ENCODE data around the gene TP53AIP1. TPM values are rescaled to one million over a fixed set of nuclear protein-coding genes. Genes with fewer than 3 reads are reported as not detected.

The TP53AIP1 gene
- total and polyA plus RNA-seq, 2 of the 8 experiments (the other 6 are each of a cell fraction or from before 2014, with no cell fraction given), result 0.03 TPM; not detected in 1

- FAIRE-seq (no peak), DNase-seq (ENCODE audit: low read depth in 1 of 2, low spot score in 2 of 2) (no peak)
- no peak for TF ChIP-seq CBX8 (IDR thresholded peaks at IDR 0.05; ENCODE audit: borderline replicate concordance, low read depth, low read length)
- no peak for TF ChIP-seq CHD2 (IDR thresholded peaks at IDR 0.05; ENCODE audit: low read length)
- no peak for TF ChIP-seq SP2 (IDR thresholded peaks at IDR 0.05; ENCODE audit: low read length)
- H3K9ac ChIP-seq (replicated peaks in 1 of 4; ENCODE audit: extremely low read depth in 1 of 4, low read depth in 3 of 4, low read length in 3 of 4), result no peak overlapping the region
- H4K91ac ChIP-seq (replicated peaks; ENCODE audit: insufficient read length, low read length), result no peak overlapping the region
- no peak overlapping the region for H3K4me2 ChIP-seq (ENCODE audit: insufficient read depth in 1 of 2, low read depth in 2 of 2, low read length in 2 of 2)
- H2BK120ac ChIP-seq (replicated peaks; ENCODE audit: low read depth, low read length), result no peak overlapping the region
- peaks cover under 1% of the 10 kb centered on the region; the same call in 1 of the 2 replicates for H3K23me2 ChIP-seq (ENCODE audit: low read depth, low read length)
- H4K5ac ChIP-seq (ENCODE audit: insufficient read length, low read depth, low read length), result no peak overlapping the region
- no peak overlapping the region for H2BK20ac ChIP-seq (ENCODE audit: low read length)
- H3K27me3 ChIP-seq (replicated peaks in 1 of 4; ENCODE audit: control insufficient read depth in 3 of 4, extremely low read depth in 1 of 4, insufficient read depth in 3 of 4, low read length in 3 of 4), result peaks cover 2 to 32% (median 23%) of the 10 kb centered on the region in 4 experiments
- WGBS, 2 experiments (ENCODE audit: extremely low coverage in 1 of 2, insufficient coverage in 1 of 2, insufficient read length in 1 of 2, insufficient replicate concordance in 2 of 2, low coverage in 1 of 2, low lambda C conversion rate in 2 of 2, missing lambda C conversion rate in 1 of 2), result 77% methylated on average over 7 of the region's 7 CpGs; no CpG with 5 or more reads in 1 of the 2 experiments
- H2BK15ac ChIP-seq (ENCODE audit: low read length), result no peak overlapping the region
- H2BK5ac ChIP-seq (ENCODE audit: low read depth, low read length), result no peak overlapping the region
- no peak overlapping the region for H2BK12ac ChIP-seq (ENCODE audit: low read depth, low read length)
- no peak overlapping the region for H2AFZ ChIP-seq (ENCODE audit: low read length)
- no peak overlapping the region for H3K27ac ChIP-seq (ENCODE audit: low read depth, low read length)
- H3K79me1 ChIP-seq (ENCODE audit: low read depth, low read length), result no peaks in the 10 kb centered on the region
- H4K8ac ChIP-seq (ENCODE audit: extremely low read depth, insufficient read depth, low read length), result no peak overlapping the region
- H3K4me1 ChIP-seq (replicated peaks in 1 of 4; ENCODE audit: control insufficient read depth in 3 of 4, insufficient read depth in 4 of 4, low read length in 3 of 4), result peaks cover 5 to 32% (median 12%) of the 10 kb centered on the region in 4 experiments
- no peak overlapping the region for H3K23ac ChIP-seq (ENCODE audit: insufficient read length)
- CTCF ChIA-PET (ENCODE audit: partially characterized antibody), result interaction anchor here (1.2 to 7.8 kb wide), 9 partner anchors 10 to 42 kb away, joined by 3 to 77 read pairs (median 6); no protein-coding TSS in a partner anchor
- H4K20me1 ChIP-seq (replicated peaks in 1 of 2; ENCODE audit: control insufficient read depth in 1 of 2, insufficient read depth in 2 of 2, low read length in 2 of 2), result no peaks in the 10 kb centered on the region
- no peak overlapping the region for H3K18ac ChIP-seq (ENCODE audit: extremely low read depth, low read length)
- no peaks in the 10 kb centered on the region for H3K79me2 ChIP-seq (ENCODE audit: control insufficient read depth in 1 of 2, insufficient read depth in 2 of 2, low read length in 2 of 2)
- no peak overlapping the region for H3K56ac ChIP-seq (replicated peaks; ENCODE audit: insufficient read length, low read depth, low read length)
- H3K4me3 ChIP-seq (ENCODE audit: extremely low read depth in 1 of 4, insufficient read depth in 2 of 4, low read depth in 3 of 4, low read length in 4 of 4), result no peak overlapping the region
- H3K14ac ChIP-seq (ENCODE audit: insufficient read length), result no peak overlapping the region
- H3K36me3 ChIP-seq (ENCODE audit: control insufficient read depth in 2 of 4, insufficient read depth in 4 of 4, low read length in 3 of 4), result no peaks in the 10 kb centered on the region
- no peak overlapping the region for H3K4ac ChIP-seq (replicated peaks; ENCODE audit: insufficient read length, low read depth, low read length)
- no peaks in the 10 kb centered on the region for H3K9me3 ChIP-seq (ENCODE audit: insufficient read depth in 2 of 2, low read depth in 1 of 2, low read length in 1 of 2)
- POLR2A ChIA-PET (ENCODE audit: partially characterized antibody), result no interaction called here
- H2AK5ac ChIP-seq (ENCODE audit: low read depth, low read length), result no peak overlapping the region
Measured at GRCh38 chr11:128924104-128924503, 18.6 kb downstream of the TP53AIP1 start.

Data from H1 (cell line).